DND-41 (cell line): ENCODE results near the gene PLA1A.

Experiments used
- ATAC-seq: fragments of 200-7000 bp; cut with Tn5 transposase; 3 replicates; pipeline ENCODE4 v1.9.1; 2021; ENCODE audit warnings: low read depth; ENCODE audit not compliant: insufficient read depth
- DNase-seq: peaks from one replicate; pipeline ENCODE4 v3.0.0-alpha.2; 2020
- H2AFZ ChIP-seq: 2 replicates; pipeline ENCODE4 v1.6.0; 2012; ENCODE audit warnings: low read depth, low read length
- H3K27ac ChIP-seq: 2 replicates; pipeline ENCODE4 v1.5.1; 2012; ENCODE audit warnings: low read length, inconsistent platforms
- H3K27me3 ChIP-seq: fragments of 200-600 bp; sonication (generic); 2 replicates; pipeline ENCODE4 v1.6.0; 2012; ENCODE audit warnings: low read length, mild to moderate bottlenecking, inconsistent platforms; ENCODE audit not compliant: insufficient read depth, poor library complexity
- H3K36me3 ChIP-seq: 2 replicates; pipeline ENCODE4 v1.5.1; 2012; ENCODE audit warnings: low read length, inconsistent platforms; ENCODE audit not compliant: insufficient read depth
- H3K4me1 ChIP-seq: 2 replicates; pipeline ENCODE4 v1.5.1; 2012; ENCODE audit warnings: mild to moderate bottlenecking, low read length; ENCODE audit not compliant: insufficient read depth
- H3K4me2 ChIP-seq: 2 replicates; pipeline ENCODE4 v1.6.0; 2012; ENCODE audit warnings: mild to moderate bottlenecking, moderate library complexity, low read length, inconsistent platforms; ENCODE audit not compliant: insufficient read depth
- H3K4me3 ChIP-seq, 2 experiments: fragments of 200-600 bp in 1 of 2; shearing (Covaris generic) in 1 of 2; 2 replicates each; pipeline ENCODE4 v1.5.1; 2012 to 2016; ENCODE audit warnings: inconsistent platforms in 2 of 2, low read length in 2 of 2, mild to moderate bottlenecking in 2 of 2, low read depth in 1 of 2, moderate library complexity in 1 of 2
- H3K79me2 ChIP-seq: 2 replicates; pipeline ENCODE4 v1.6.0; 2012; ENCODE audit warnings: low read length, inconsistent platforms; ENCODE audit not compliant: insufficient read depth
- H3K9ac ChIP-seq: 2 replicates; pipeline ENCODE4 v1.6.0; 2012; ENCODE audit warnings: low read depth, mild to moderate bottlenecking, inconsistent platforms, low read length, moderate library complexity
- H3K9me3 ChIP-seq: 2 replicates; pipeline ENCODE4 v1.5.1; 2012; ENCODE audit warnings: low read length, moderate library complexity, mild to moderate bottlenecking, inconsistent platforms; ENCODE audit not compliant: insufficient read depth, severe bottlenecking
- H4K20me1 ChIP-seq: 2 replicates; pipeline ENCODE4 v1.6.0; 2012; ENCODE audit warnings: low read length; ENCODE audit not compliant: insufficient read depth
- CTCF ChIP-seq: IDR thresholded peaks from 2 replicates; pipeline ENCODE4 v1.5.1; 2012; ENCODE audit warnings: borderline replicate concordance, low read length, moderate library complexity, mild to moderate bottlenecking; ENCODE audit not compliant: poor library complexity, severe bottlenecking; ENCODE audit errors: extremely low read depth
- EZH2 ChIP-seq: IDR thresholded peaks from 3 replicates; pipeline ENCODE4 v1.6.1; 2012; ENCODE audit warnings: borderline replicate concordance, low read depth, mild to moderate bottlenecking, moderate library complexity, low read length, inconsistent platforms; ENCODE audit not compliant: severe bottlenecking

PLA1A gene

GRCh38 chr3:119658994-119659393 lies 61.3 kb downstream of the PLA1A start:
- no peak overlapping the region for H3K4me2 ChIP-seq
- H3K79me2 ChIP-seq = no peaks in the 10 kb centered on the region
- H3K27ac ChIP-seq = no peak overlapping the region
- no peaks in the 10 kb centered on the region for H3K9me3 ChIP-seq
- H3K27me3 ChIP-seq = no peaks in the 10 kb centered on the region
- no peaks in the 10 kb centered on the region for H3K36me3 ChIP-seq
- TF ChIP-seq CTCF (no peak), EZH2 (no peak)
- H3K4me3 ChIP-seq = no peak overlapping the region
- H3K4me1 ChIP-seq = no peaks in the 10 kb centered on the region
- no peaks in the 10 kb centered on the region for H4K20me1 ChIP-seq
- DNase-seq (no peak), ATAC-seq (no peak)
- H2AFZ ChIP-seq = no peak overlapping the region
- no peak overlapping the region for H3K9ac ChIP-seq

GRCh38 chr3:119659606-119660291 lies 62.1 kb downstream of the PLA1A start:
- no peaks in the 10 kb centered on the region for H3K36me3 ChIP-seq
- H3K4me1 ChIP-seq = no peaks in the 10 kb centered on the region
- no peak for TF ChIP-seq CTCF
- no peak overlapping the region for H2AFZ ChIP-seq
- H3K27me3 ChIP-seq = no peaks in the 10 kb centered on the region
- no peak overlapping the region for H3K9ac ChIP-seq
- no peak for DNase-seq
- no peak overlapping the region for H3K4me2 ChIP-seq
- no peaks in the 10 kb centered on the region for H4K20me1 ChIP-seq
- no peak overlapping the region for H3K27ac ChIP-seq
- no peak for ATAC-seq
- no peaks in the 10 kb centered on the region for H3K79me2 ChIP-seq
- H3K4me3 ChIP-seq = no peak overlapping the region
- H3K9me3 ChIP-seq = no peaks in the 10 kb centered on the region

- H3K79me2 ChIP-seq = no peaks in the 10 kb centered on the region
- no peaks in the 10 kb centered on the region for H3K36me3 ChIP-seq
- H3K27me3 ChIP-seq = no peaks in the 10 kb centered on the region
- H2AFZ ChIP-seq = no peak within 1 kb of the TSS
- ATAC-seq = no peak
- H3K4me2 ChIP-seq = no peak within 1 kb of the TSS
- no peaks in the 10 kb centered on the region for H3K4me1 ChIP-seq
- no peak within 1 kb of the TSS for H3K27ac ChIP-seq
- no peak within 1 kb of the TSS for H3K4me3 ChIP-seq
- DNase-seq = no peak
- H3K9me3 ChIP-seq = no peaks in the 10 kb centered on the region
- TF ChIP-seq EZH2 = no peak
- no peak for TF ChIP-seq CTCF
- no peak within 1 kb of the TSS for H3K9ac ChIP-seq
- H4K20me1 ChIP-seq = no peaks in the 10 kb centered on the region
These were observed 63.1 kb downstream of the PLA1A start, which contains the start of gene POPDC2 for GRCh38 chr3:119660474-119661440. Gene POPDC2 (minus strand): TSS chr3:119660589. CDS start chr3:119660423, 166 bp downstream.
